Activated T-cell treated with anti-CD3 and anti-CD28 coated beads, Interleukin-2, amount 50 U/mL, for 72 hours (primary cell): Measurements from ENCODE around the gene SPECC1. TPM values are rescaled to one million over a fixed set of nuclear protein-coding genes. Genes with fewer than 3 reads are reported as not detected.
A peak's percentile ranks its signal among the peaks of the same experiment; 100 is the strongest.
"Not testable (repeated sequence)": the region's sequence is repeated elsewhere in the genome, so short reads cannot be mapped to it uniquely, and the experiment has no call there.

Experiments used
- ATAC-seq, 2 donors: fragments of 150-1000 bp; cut with Tn5 transposase; replicated peaks in 1 of 2; 2 replicates each; pipeline ENCODE4 v1.10.0; 2021; ENCODE audit warnings: moderate library complexity in 2 of 2, mild to moderate bottlenecking in 1 of 2
- DNase-seq, 2 donors: peaks; one replicate each; pipeline ENCODE4 v3.0.0; 2021 to 2022; ENCODE audit warnings: mixed read lengths in 1 of 2
- H3K27ac Mint-ChIP-seq: one replicate; pipeline ENCODE4 v1.8.0; 2022; ENCODE audit warnings: mild to moderate bottlenecking, moderate library complexity, mixed read lengths
- H3K27me3 Mint-ChIP-seq: one replicate; pipeline ENCODE4 v1.8.0; 2022; ENCODE audit warnings: low read depth, mixed read lengths
- H3K36me3 Mint-ChIP-seq, 2 donors: one replicate each; pipeline ENCODE4 v1.8.0; 2022; ENCODE audit warnings: mixed read lengths in 2 of 2, mild to moderate bottlenecking in 1 of 2; ENCODE audit not compliant: insufficient read depth in 2 of 2
- H3K4me1 Mint-ChIP-seq: one replicate; pipeline ENCODE4 v1.8.0; 2022; ENCODE audit warnings: low read depth, mixed read lengths
- H3K4me3 Mint-ChIP-seq, 2 donors: one replicate each; pipeline ENCODE4 v1.8.0; 2022; ENCODE audit warnings: mild to moderate bottlenecking in 2 of 2, mixed read lengths in 2 of 2, moderate library complexity in 2 of 2
- H3K9me3 Mint-ChIP-seq, 2 donors: one replicate each; pipeline ENCODE4 v1.8.0; 2022; ENCODE audit warnings: mixed read lengths in 2 of 2
- total RNA-seq, 2 donors: library from RNA; stranded (reverse); gene quantifications; one replicate each; pipeline ENCODE4 v1.2.3, GENCODE V29; 2022

SPECC1 gene
- total RNA-seq, 2 donors from 2014 or later, result 10.3 to 12.9 TPM

DNA sequence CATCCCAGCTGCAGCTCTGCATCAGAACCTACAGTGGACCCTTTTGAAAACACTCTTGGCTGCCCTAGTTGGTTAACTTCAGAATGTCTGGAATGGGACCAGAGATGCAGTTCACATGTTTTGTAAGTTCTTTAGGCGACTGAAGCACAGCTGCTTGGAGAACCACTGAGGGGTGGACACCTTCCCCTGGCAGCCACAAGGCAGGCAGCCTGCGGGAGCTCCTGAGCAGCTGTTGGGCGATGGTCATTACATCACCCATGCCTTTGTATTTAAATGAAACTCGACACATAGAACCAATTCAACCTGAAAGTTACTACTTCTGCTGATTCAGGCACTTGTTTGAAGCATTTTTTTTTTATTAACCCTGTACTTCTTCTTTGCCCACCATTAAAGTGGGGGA is 306.7 kb downstream of the SPECC1 start:
- no peak overlapping the region for H3K27ac Mint-ChIP-seq
- no peak for DNase-seq
- H3K4me3 Mint-ChIP-seq, result no peak overlapping the region
- H3K27me3 Mint-ChIP-seq, result no peaks in the 10 kb centered on the region
- no peaks in the 10 kb centered on the region for H3K9me3 Mint-ChIP-seq
- no peak for ATAC-seq
- no peaks in the 10 kb centered on the region for H3K4me1 Mint-ChIP-seq
- no peaks in the 10 kb centered on the region for H3K36me3 Mint-ChIP-seq

DNA sequence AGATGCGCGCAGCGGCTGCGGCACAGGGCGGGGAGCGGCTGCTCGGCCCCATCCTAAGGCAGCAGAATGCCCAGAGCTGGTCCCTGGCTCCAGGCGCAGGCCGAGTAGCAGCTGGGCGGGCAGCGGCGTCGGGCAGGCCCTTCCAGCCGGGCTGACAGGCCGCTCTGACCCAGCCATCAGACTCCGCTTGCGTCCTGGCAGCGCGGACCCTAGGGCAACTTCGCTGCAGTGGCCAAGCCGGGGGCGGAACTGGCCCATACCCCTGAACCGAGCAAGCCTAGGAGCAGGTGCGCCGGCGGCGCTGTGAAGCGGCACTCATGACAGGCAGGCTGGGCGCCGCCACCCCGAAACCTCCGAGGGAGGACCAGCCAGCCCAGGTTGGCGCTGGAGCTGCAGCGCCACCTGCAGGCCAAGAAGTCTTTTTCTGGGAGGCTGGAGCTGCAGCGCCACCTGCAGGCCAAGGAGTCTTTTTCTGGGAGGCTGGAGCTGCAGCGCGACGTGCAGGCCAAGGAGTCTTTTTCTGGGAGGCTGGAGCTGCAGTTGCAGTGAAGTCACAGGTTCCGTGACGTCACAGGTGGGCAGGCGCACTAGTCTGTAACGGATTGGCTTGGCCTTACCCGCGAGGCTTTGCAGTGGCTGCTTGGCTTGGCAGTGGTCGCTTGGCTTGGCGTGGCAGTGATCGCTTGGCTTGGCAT is 311.5 kb downstream of the SPECC1 start:
- H3K4me3 Mint-ChIP-seq, result peak overlapping the region; percentile 51 to 52
- not testable (repeated sequence) for H3K27me3 Mint-ChIP-seq, H3K9me3 Mint-ChIP-seq, H3K36me3 Mint-ChIP-seq, H3K4me1 Mint-ChIP-seq, H3K27ac Mint-ChIP-seq
- peak; percentile 80 to 83 for DNase-seq
- ATAC-seq, result peak; percentile 94 to 97

DNA sequence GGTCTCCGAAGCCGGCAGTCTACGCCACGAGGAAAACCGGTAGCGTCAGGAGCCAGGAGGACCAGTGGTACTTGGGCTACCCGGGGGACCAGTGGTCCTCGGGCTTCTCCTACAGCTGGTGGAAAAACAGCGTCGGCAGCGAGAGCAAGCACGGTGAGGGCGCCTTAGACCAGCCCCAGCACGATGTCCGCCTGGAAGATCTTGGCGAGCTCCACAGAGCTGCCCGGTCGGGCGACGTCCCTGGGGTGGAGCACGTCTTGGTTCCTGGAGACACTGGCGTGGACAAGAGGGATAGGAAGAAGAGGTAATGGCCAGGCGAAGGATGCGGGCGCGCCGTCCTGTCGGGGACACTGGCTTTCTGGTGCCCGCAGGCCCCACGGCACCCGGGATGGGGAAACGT is 312.2 kb downstream of the SPECC1 start:
- not testable (repeated sequence) for H3K27ac Mint-ChIP-seq, H3K9me3 Mint-ChIP-seq, H3K27me3 Mint-ChIP-seq, DNase-seq, H3K4me3 Mint-ChIP-seq, H3K4me1 Mint-ChIP-seq, H3K36me3 Mint-ChIP-seq
- peak in 1 of 2 donors; percentile 3 for ATAC-seq

DNA sequence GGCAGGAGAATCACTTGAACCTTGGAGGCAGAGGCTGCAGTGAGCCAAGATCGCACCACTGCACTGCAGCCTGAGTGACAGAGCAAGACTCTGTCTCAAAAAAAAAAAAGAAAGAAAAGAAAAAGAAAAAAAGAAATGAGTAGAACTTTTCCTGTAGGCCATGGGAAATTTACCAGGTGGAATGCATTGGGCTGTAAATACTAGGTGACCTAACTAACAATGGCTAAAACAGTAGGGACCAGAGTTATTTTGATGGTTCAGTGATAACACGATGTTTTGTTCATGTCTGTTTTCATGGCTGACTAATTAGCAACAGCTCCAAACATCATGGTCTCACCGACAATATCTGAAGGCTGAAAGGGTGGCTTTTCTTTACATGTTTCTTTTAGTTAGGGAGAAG is 318.6 kb downstream of the SPECC1 start:
- H3K36me3 Mint-ChIP-seq, H3K4me3 Mint-ChIP-seq, ATAC-seq, H3K27ac Mint-ChIP-seq, H3K4me1 Mint-ChIP-seq, H3K9me3 Mint-ChIP-seq, DNase-seq, H3K27me3 Mint-ChIP-seq: not testable (repeated sequence)

DNA sequence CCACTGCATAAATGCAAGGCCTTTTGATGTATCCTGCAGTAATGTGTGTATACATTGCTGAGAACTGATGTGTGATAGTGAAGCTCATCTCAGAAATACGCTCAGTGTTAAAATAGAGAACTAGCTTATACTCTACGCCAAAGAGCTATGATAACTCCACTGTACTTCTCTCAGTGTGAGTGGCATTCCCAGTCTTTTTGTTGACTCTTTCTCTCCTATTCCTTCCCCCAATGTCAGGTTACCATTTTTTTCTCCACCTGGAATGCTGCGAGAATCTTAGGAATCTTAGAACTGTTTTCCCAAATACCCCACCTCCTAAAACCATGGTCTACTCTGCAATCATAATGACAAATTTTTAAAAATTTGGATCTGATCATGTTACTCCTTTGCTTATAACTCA is 342.2 kb downstream of the SPECC1 start:
- ATAC-seq, DNase-seq, H3K36me3 Mint-ChIP-seq, H3K27me3 Mint-ChIP-seq, H3K4me1 Mint-ChIP-seq, H3K27ac Mint-ChIP-seq, H3K4me3 Mint-ChIP-seq, H3K9me3 Mint-ChIP-seq: not testable (repeated sequence)

DNA sequence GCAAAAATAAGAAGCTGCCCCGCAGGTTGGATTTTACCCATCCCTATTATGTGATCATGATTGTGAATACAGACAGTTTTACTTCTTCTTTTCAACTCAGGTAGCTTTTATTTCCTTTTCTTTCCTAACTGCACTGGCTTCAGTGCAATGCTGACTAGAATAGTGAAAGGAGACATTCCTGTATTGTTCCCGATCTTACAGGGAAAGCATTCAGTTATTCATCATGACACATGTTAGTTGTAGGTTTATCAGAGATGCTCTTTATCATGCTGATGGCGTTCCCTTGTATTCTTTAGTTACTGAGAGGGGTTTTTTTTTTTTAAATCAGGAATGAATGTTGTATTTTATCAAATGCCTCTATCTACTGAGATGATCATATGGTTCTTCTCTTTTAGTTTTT is 343.4 kb downstream of the SPECC1 start:
- not testable (repeated sequence) for ATAC-seq, H3K4me1 Mint-ChIP-seq, DNase-seq, H3K27me3 Mint-ChIP-seq, H3K36me3 Mint-ChIP-seq, H3K9me3 Mint-ChIP-seq, H3K27ac Mint-ChIP-seq, H3K4me3 Mint-ChIP-seq

DNA sequence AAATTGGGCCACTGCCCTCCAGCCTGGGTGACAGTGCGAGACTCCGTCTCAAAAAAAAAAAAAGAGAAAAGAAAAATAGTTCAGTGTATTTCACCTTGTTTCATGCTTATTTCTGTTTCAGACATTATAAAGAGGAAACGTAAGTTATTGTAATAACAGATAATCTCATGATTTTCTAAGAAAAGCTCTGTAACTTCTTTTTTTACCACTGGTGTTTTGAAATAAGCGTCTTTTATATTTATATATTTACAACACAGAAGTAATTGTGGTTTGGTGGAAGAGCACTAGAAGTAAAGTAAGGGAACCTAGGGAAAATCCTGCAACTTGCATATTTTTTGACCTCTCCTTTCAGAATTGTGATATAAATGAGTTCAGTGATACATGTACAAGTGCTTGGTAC is 354.7 kb downstream of the SPECC1 start:
- not testable (repeated sequence) for DNase-seq, H3K27me3 Mint-ChIP-seq, H3K9me3 Mint-ChIP-seq, H3K4me1 Mint-ChIP-seq, ATAC-seq, H3K27ac Mint-ChIP-seq, H3K4me3 Mint-ChIP-seq, H3K36me3 Mint-ChIP-seq

Other genes with a start within 250 kb of the SPECC1 start
- 10 to 100 TPM; 13.9 to 14.5 TPM for gene ULK2, start 141.4 kb upstream of the SPECC1 start, total RNA-seq
- gene AKAP10, start 31.5 kb upstream of the SPECC1 start, total RNA-seq, result 10 to 100 TPM; 31.3 to 34.9 TPM